ENCODE measurements around the gene AOX1. TPM values are rescaled to one million over a fixed set of nuclear protein-coding genes. Genes with fewer than 3 reads are reported as not detected.
"Not testable (repeated sequence)": the region's sequence is repeated elsewhere in the genome, so short reads cannot be mapped to it uniquely, and the experiment has no call there.

The AOX1 gene
- total RNA-seq, 1 donor from 2014 or later = 24.3 TPM

- intact Hi-C loops (cut with DNase I) = no loop called here
Observed at GRCh38 chr2:200677721-200678532, 92.1 kb downstream of the AOX1 start.

GRCh38 chr2:200679127-200679526, 93.3 kb downstream of the AOX1 start:
- Histone ChIP-seq H3K27me3 (no peaks in the 10 kb centered on the region), H3K36me3 (no peaks in the 10 kb centered on the region), H3K4me1 (peaks cover 20% of the 10 kb centered on the region), H3K9me3 (no peaks in the 10 kb centered on the region), H3K27ac (peak overlapping the region; percentile 48), H3K4me3 (no peak overlapping the region)
- DNase-seq (no peak), ATAC-seq (no peak)
- no peak for TF ChIP-seq CTCF (IDR thresholded peaks at IDR 0.05)
- intact Hi-C loops (cut with DNase I) = no loop called here

More at GRCh38 chr2:200677721-200678532, 92.1 kb downstream of the AOX1 start:
- Histone ChIP-seq H3K4me1 (peaks cover 20% of the 10 kb centered on the region), H3K27ac (peak overlapping the region; percentile 48), H3K9me3 (no peaks in the 10 kb centered on the region), H3K27me3 (no peaks in the 10 kb centered on the region), H3K36me3 (no peaks in the 10 kb centered on the region), H3K4me3 (no peak overlapping the region)
- ATAC-seq (peak; percentile 62), DNase-seq (no peak)
- TF ChIP-seq CTCF (IDR thresholded peaks at IDR 0.05) = no peak

DNA sequence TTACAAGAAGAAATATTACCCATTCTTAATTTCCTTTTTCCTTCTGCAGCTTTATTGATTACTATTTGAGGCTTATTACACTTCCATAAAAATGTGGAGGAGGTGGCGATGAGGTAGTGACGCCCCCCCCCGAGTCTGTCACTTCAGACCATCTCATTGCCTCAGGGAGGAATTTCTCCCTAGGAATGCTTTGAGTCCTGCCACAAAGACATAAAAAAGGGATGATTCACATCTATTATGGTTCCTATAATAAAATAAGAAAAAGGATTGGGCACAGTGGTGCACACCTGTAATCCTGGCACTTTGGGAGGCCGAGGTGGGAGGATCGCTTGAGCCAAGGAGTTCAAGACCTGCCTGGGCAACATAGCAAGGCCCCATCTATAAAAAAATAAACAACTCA, 93.7 kb downstream of the AOX1 start:
- no peak for DNase-seq
- TF ChIP-seq CTCF (IDR thresholded peaks at IDR 0.05) = no peak
- Histone ChIP-seq H3K4me1 (peaks cover 20% of the 10 kb centered on the region), H3K9me3 (no peaks in the 10 kb centered on the region), H3K36me3 (no peaks in the 10 kb centered on the region), H3K4me3 (no peak overlapping the region), H3K27me3 (no peaks in the 10 kb centered on the region), H3K27ac (no peak overlapping the region)
- ATAC-seq = no peak
- intact Hi-C loops (cut with DNase I) = no loop called here

DNA sequence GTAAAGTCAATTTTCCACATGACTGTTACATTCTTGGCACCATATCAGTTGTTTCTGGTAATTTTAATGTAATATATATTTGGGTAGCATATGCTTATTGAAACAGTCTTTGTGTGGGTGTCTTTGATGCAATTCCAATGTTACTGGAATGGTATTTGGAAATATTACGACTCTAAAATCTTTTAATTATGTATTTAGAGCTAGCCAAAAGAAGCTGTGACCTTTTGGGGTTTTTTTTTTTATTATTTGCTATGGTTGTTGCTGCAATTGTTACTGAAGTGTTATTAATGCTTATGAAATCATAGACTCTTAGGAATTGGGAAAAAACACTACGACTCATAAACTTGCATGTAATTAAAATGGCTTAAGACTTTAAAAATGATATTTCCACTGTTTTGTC, 95.9 kb downstream of the AOX1 start:
- Histone ChIP-seq H3K27me3 (no peaks in the 10 kb centered on the region), H3K36me3 (no peaks in the 10 kb centered on the region), H3K9me3 (no peaks in the 10 kb centered on the region), H3K4me1 (peaks cover 20% of the 10 kb centered on the region), H3K27ac (no peak overlapping the region), H3K4me3 (no peak overlapping the region)
- TF ChIP-seq CTCF (IDR thresholded peaks at IDR 0.05) = no peak
- DNase-seq (no peak), ATAC-seq (no peak)
- intact Hi-C loops (cut with DNase I) = no loop called here

DNA sequence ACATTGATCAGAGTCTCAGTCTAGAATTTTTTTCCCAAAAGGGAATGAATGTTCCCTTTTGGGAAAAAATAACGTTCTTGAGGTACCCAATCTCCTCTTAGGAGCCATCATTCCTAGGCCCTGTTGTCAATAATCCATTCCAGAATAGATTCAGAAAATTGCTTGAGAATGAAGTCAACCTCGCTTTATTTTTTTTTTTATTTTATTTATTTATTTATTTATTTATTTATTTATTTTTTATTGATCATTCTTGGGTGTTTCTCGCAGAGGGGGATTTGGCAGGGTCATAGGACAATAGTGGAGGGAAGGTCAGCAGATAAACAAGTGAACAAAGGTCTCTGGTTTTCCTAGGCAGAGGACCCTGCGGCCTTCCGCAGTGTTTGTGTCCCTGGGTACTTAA, 96.6 kb downstream of the AOX1 start:
- H3K36me3 ChIP-seq; ATAC-seq; H3K27ac ChIP-seq; DNase-seq; H3K4me3 ChIP-seq; H3K27me3 ChIP-seq; intact Hi-C loops (cut with DNase I); H3K9me3 ChIP-seq: not testable (repeated sequence)
- H3K4me1 ChIP-seq = peaks cover 17% of the 10 kb centered on the region

- H3K4me1 ChIP-seq = no peaks in the 10 kb centered on the region
- no peak overlapping the region for H3K4me3 ChIP-seq
- no peaks in the 10 kb centered on the region for H3K9me3 ChIP-seq
- H3K36me3 ChIP-seq = no peaks in the 10 kb centered on the region
- intact Hi-C loops (cut with DNase I) = no loop called here
- no peaks in the 10 kb centered on the region for H3K27me3 ChIP-seq
- no peak for DNase-seq
- no peak for ATAC-seq
- TF ChIP-seq CTCF (IDR thresholded peaks at IDR 0.05) = no peak
- no peak overlapping the region for H3K27ac ChIP-seq
Observed at GRCh38 chr2:200687922-200688920, 102.4 kb downstream of the AOX1 start.
